ENCODE results near the gene OXGR1.

The OXGR1 gene

GRCh38 chr13:97019236-97019635 lies 25.0 kb upstream of the OXGR1 start:
- H3K36me3 ChIP-seq, result no peaks in the 10 kb centered on the region
- H3K27me3 ChIP-seq (ENCODE audit: insufficient read depth, low read depth, severe bottlenecking), result no peaks in the 10 kb centered on the region
- H3K4me3 ChIP-seq (ENCODE audit: low read depth, low read length), result no peak overlapping the region
- TF ChIP-seq CTCF (IDR thresholded peaks at IDR 0.05; ENCODE audit: low read depth, low read length), result no peak
- no peaks in the 10 kb centered on the region for H3K9me3 ChIP-seq (ENCODE audit: severe bottlenecking)
- H3K27ac ChIP-seq, result no peak overlapping the region
- DNase-seq, result no peak

- DNase-seq, result peak; percentile 52
- H3K27ac ChIP-seq, result no peak overlapping the region
These were observed 23.9 kb upstream of the OXGR1 start for GRCh38 chr13:97018029-97018819.

GRCh38 chr13:97017322-97017721 lies 23.0 kb upstream of the OXGR1 start:
- TF ChIP-seq CTCF (IDR thresholded peaks at IDR 0.05; ENCODE audit: low read depth, low read length), result no peak
- Histone ChIP-seq H3K27me3 (ENCODE audit: insufficient read depth, low read depth, severe bottlenecking) (no peaks in the 10 kb centered on the region), H3K4me3 (ENCODE audit: low read depth, low read length) (no peak overlapping the region), H3K27ac (no peak overlapping the region), H3K9me3 (ENCODE audit: severe bottlenecking) (no peaks in the 10 kb centered on the region), H3K36me3 (no peaks in the 10 kb centered on the region)
- DNase-seq, result no peak

More at GRCh38 chr13:97018029-97018819, 23.9 kb upstream of the OXGR1 start:
- peak; percentile 90 for TF ChIP-seq CTCF (IDR thresholded peaks at IDR 0.05; ENCODE audit: low read depth, low read length)
- H3K27me3 ChIP-seq (ENCODE audit: insufficient read depth, low read depth, severe bottlenecking), result no peaks in the 10 kb centered on the region
- no peak overlapping the region for H3K4me3 ChIP-seq (ENCODE audit: low read depth, low read length)
- no peaks in the 10 kb centered on the region for H3K36me3 ChIP-seq
- no peaks in the 10 kb centered on the region for H3K9me3 ChIP-seq (ENCODE audit: severe bottlenecking)

- Histone ChIP-seq H3K36me3 (no peaks in the 10 kb centered on the region), H3K9me3 (ENCODE audit: severe bottlenecking) (no peaks in the 10 kb centered on the region), H3K4me3 (ENCODE audit: low read depth, low read length) (no peak overlapping the region)
These were observed 21.5 kb upstream of the OXGR1 start for GRCh38 chr13:97015661-97016350.

GRCh38 chr13:97012251-97013048 lies 18.2 kb upstream of the OXGR1 start:
- no peak overlapping the region for H3K4me3 ChIP-seq (ENCODE audit: low read depth, low read length)
- no peaks in the 10 kb centered on the region for H3K27me3 ChIP-seq (ENCODE audit: insufficient read depth, low read depth, severe bottlenecking)

More at GRCh38 chr13:97015661-97016350, 21.5 kb upstream of the OXGR1 start:
- no peak for DNase-seq
- Histone ChIP-seq H3K27ac (no peak overlapping the region), H3K27me3 (ENCODE audit: insufficient read depth, low read depth, severe bottlenecking) (no peaks in the 10 kb centered on the region)
- no peak for TF ChIP-seq CTCF (IDR thresholded peaks at IDR 0.05; ENCODE audit: low read depth, low read length)

More at GRCh38 chr13:97012251-97013048, 18.2 kb upstream of the OXGR1 start:
- no peak for DNase-seq
- no peak for TF ChIP-seq CTCF (IDR thresholded peaks at IDR 0.05; ENCODE audit: low read depth, low read length)
- Histone ChIP-seq H3K27ac (no peak overlapping the region), H3K36me3 (no peaks in the 10 kb centered on the region), H3K9me3 (ENCODE audit: severe bottlenecking) (no peaks in the 10 kb centered on the region)
